Activated naive CD4-positive, alpha-beta T cell treated with anti-CD3 and anti-CD28 coated beads, Interleukin-2, amount 10 ng/mL, durations not matched to agents 7 days and 5 days (primary cell): Measurements from ENCODE around the gene LIME1.

Experiments used
- CTCF ChIA-PET: fragments of 350-600 bp; sonication (Branson Sonifier 250); formaldehyde crosslinking; loops from one replicate; lab custom pipeline; 2021; ENCODE audit warnings: antibody characterized with exemption; lab: Charles Lee
- DNase-seq: peaks from one replicate; pipeline ENCODE4 v3.0.0-alpha.2; 2020
- H3K27ac Mint-ChIP-seq: one replicate; pipeline ENCODE4 v1.8.0; 2021; ENCODE audit warnings: mild to moderate bottlenecking, moderate library complexity, mixed read lengths
- H3K27me3 Mint-ChIP-seq: one replicate; pipeline ENCODE4 v1.8.0; 2021; ENCODE audit warnings: mild to moderate bottlenecking, mixed read lengths
- H3K36me3 Mint-ChIP-seq: one replicate; pipeline ENCODE4 v1.8.0; 2021; ENCODE audit warnings: mixed read lengths
- H3K4me1 Mint-ChIP-seq: one replicate; pipeline ENCODE4 v1.8.0; 2021; ENCODE audit warnings: mixed read lengths
- H3K4me3 Mint-ChIP-seq: one replicate; pipeline ENCODE4 v1.8.0; 2021; ENCODE audit warnings: mild to moderate bottlenecking, moderate library complexity, mixed read lengths
- H3K9me3 Mint-ChIP-seq: one replicate; pipeline ENCODE4 v1.8.0; 2021; ENCODE audit warnings: mixed read lengths

LIME1 gene

DNA sequence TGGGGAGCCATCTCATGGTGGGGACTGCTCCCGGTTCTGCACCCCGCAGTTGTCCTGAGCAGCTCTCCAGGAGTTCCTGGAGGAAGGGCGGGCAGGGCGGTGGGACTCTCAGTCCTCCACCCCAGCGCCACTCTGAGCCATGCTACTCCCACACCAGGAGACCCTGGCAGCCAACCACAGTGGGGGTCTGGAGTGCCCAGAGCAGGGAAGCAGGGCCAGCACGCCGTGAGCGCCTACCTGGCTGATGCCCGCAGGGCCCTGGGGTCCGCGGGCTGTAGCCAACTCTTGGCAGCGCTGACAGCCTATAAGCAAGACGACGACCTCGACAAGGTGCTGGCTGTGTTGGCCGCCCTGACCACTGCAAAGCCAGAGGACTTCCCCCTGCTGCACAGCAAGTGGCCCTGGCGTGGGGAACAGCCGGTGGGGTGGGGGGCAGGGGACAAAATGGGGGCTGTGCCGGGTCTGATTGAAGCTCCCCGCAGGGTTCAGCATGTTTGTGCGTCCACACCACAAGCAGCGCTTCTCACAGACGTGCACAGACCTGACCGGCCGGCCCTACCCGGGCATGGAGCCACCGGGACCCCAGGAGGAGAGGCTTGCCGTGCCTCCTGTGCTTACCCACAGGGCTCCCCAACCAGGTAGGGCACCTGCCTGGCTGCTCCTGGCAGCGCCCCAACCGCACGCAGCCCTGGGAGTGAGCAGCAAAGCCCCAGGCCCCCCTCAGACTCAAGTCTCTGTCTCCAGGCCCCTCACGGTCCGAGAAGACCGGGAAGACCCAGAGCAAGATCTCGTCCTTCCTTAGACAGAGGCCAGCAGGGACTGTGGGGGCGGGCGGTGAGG, 41.7 kb upstream of the LIME1 start:
- Mint-ChIP-seq H3K4me3 (no peak overlapping the region), H3K4me1 (peaks cover 11% of the 10 kb centered on the region), H3K36me3 (peaks cover 18% of the 10 kb centered on the region), H3K9me3 (no peaks in the 10 kb centered on the region), H3K27ac (no peak overlapping the region), H3K27me3 (peaks cover 4% of the 10 kb centered on the region)
- DNase-seq: peak; percentile 20
- CTCF ChIA-PET: no interaction called here

DNA sequence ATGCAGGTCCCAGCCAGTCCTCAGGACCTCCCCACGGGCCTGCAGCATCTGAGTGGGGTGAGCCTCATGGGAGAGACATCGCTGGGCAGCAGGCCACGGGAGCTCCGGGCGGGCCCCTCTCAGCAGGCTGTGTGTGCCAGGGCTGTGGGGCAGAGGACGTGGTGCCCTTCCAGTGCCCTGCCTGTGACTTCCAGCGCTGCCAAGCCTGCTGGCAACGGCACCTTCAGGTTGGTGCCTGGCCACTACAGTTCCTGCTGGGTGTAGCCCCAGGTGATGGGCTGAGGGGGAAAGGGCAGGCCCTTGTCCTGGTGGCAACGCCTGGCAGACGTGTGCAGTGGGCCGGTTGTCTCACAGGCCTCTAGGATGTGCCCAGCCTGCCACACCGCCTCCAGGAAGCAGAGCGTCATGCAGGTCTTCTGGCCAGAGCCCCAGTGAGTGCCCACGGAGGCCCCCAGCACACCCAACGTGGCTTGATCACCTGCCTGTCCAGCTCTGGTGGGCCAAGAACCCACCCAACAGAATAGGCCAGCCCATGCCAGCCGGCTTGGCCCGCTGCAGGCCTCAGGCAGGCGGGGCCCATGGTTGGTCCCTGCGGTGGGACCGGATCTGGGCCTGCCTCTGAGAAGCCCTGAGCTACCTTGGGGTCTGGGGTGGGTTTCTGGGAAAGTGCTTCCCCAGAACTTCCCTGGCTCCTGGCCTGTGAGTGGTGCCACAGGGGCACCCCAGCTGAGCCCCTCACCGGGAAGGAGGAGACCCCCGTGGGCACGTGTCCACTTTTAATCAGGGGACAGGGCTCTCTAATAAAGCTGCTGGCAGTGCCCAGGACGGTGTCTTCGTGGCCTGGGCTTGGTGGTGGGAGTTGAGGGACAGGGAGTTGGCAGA, 40.8 kb upstream of the LIME1 start:
- H3K36me3 Mint-ChIP-seq: peaks cover 18% of the 10 kb centered on the region
- H3K27ac Mint-ChIP-seq: no peak overlapping the region
- CTCF ChIA-PET: no interaction called here
- peaks cover 4% of the 10 kb centered on the region for H3K27me3 Mint-ChIP-seq
- no peak overlapping the region for H3K4me3 Mint-ChIP-seq
- H3K4me1 Mint-ChIP-seq: peaks cover 11% of the 10 kb centered on the region
- no peaks in the 10 kb centered on the region for H3K9me3 Mint-ChIP-seq
- peak; percentile 18 for DNase-seq

DNA sequence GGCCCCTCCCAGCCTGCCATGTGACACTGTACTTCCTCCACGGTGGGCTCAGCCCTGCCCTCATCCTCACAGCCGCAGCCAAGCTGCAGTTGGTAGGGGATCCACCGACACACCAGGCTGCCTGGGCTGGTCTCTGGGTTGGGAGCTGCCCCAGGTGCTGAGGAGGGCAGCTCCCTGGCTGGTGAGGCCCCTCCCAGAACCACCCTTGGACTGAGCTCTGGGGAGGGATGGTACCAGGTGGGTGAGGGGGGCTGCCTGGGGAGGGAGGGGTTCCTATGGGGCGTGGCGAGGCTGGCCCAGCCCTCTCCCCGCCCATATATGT, 40.2 kb upstream of the LIME1 start:
- Mint-ChIP-seq H3K4me1 (peaks cover 11% of the 10 kb centered on the region), H3K27ac (no peak overlapping the region), H3K4me3 (no peak overlapping the region), H3K36me3 (peaks cover 18% of the 10 kb centered on the region), H3K27me3 (peaks cover 4% of the 10 kb centered on the region), H3K9me3 (no peaks in the 10 kb centered on the region)
- CTCF ChIA-PET: no interaction called here
- DNase-seq: peak; percentile 45

DNA sequence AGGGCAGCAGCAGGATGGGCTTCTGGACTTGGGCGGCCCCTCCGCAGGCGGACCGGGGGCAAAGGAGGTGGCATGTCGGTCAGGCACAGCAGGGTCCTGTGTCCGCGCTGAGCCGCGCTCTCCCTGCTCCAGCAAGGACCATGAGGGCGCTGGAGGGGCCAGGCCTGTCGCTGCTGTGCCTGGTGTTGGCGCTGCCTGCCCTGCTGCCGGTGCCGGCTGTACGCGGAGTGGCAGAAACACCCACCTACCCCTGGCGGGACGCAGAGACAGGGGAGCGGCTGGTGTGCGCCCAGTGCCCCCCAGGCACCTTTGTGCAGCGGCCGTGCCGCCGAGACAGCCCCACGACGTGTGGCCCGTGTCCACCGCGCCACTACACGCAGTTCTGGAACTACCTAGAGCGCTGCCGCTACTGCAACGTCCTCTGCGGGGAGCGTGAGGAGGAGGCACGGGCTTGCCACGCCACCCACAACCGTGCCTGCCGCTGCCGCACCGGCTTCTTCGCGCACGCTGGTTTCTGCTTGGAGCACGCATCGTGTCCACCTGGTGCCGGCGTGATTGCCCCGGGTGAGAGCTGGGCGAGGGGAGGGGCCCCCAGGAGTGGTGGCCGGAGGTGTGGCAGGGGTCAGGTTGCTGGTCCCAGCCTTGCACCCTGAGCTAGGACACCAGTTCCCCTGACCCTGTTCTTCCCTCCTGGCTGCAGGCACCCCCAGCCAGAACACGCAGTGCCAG, 39.7 kb upstream of the LIME1 start, which contains the start of gene TNFRSF6B:
TSS of gene TNFRSF6B (plus strand) at position 25 of the 729 bp plus-strand sequence. CDS start at position 141, 116 bp downstream.
- H3K27ac Mint-ChIP-seq: peak within 1 kb of the TSS; percentile 52
- no peak within 1 kb of the TSS for H3K4me3 Mint-ChIP-seq
- peaks cover 11% of the 10 kb centered on the region for H3K4me1 Mint-ChIP-seq
- no peaks in the 10 kb centered on the region for H3K9me3 Mint-ChIP-seq
- peaks cover 16% of the 10 kb centered on the region for H3K36me3 Mint-ChIP-seq
- DNase-seq: peak; percentile 31
- H3K27me3 Mint-ChIP-seq: peaks cover 4% of the 10 kb centered on the region
- CTCF ChIA-PET: no interaction called here

DNA sequence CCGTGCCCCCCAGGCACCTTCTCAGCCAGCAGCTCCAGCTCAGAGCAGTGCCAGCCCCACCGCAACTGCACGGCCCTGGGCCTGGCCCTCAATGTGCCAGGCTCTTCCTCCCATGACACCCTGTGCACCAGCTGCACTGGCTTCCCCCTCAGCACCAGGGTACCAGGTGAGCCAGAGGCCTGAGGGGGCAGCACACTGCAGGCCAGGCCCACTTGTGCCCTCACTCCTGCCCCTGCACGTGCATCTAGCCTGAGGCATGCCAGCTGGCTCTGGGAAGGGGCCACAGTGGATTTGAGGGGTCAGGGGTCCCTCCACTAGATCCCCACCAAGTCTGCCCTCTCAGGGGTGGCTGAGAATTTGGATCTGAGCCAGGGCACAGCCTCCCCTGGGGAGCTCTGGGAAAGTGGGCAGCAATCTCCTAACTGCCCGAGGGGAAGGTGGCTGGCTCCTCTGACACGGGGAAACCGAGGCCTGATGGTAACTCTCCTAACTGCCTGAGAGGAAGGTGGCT, 39.1 kb upstream of the LIME1 start:
- peak overlapping the region; percentile 52 for H3K27ac Mint-ChIP-seq
- CTCF ChIA-PET: no interaction called here
- H3K4me1 Mint-ChIP-seq: peaks cover 16% of the 10 kb centered on the region
- H3K9me3 Mint-ChIP-seq: no peaks in the 10 kb centered on the region
- peaks cover 14% of the 10 kb centered on the region for H3K36me3 Mint-ChIP-seq
- no peak overlapping the region for H3K4me3 Mint-ChIP-seq
- DNase-seq: peak; percentile 19
- H3K27me3 Mint-ChIP-seq: peaks cover 4% of the 10 kb centered on the region

DNA sequence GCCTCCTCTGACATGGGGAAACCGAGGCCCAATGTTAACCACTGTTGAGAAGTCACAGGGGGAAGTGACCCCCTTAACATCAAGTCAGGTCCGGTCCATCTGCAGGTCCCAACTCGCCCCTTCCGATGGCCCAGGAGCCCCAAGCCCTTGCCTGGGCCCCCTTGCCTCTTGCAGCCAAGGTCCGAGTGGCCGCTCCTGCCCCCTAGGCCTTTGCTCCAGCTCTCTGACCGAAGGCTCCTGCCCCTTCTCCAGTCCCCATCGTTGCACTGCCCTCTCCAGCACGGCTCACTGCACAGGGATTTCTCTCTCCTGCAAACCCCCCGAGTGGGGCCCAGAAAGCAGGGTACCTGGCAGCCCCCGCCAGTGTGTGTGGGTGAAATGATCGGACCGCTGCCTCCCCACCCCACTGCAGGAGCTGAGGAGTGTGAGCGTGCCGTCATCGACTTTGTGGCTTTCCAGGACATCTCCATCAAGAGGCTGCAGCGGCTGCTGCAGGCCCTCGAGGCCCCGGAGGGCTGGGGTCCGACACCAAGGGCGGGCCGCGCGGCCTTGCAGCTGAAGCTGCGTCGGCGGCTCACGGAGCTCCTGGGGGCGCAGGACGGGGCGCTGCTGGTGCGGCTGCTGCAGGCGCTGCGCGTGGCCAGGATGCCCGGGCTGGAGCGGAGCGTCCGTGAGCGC, 38.5 kb upstream of the LIME1 start:
- Mint-ChIP-seq H3K36me3 (peaks cover 12% of the 10 kb centered on the region), H3K9me3 (no peaks in the 10 kb centered on the region), H3K4me1 (peaks cover 19% of the 10 kb centered on the region), H3K27ac (no peak overlapping the region), H3K27me3 (peaks cover 4% of the 10 kb centered on the region), H3K4me3 (no peak overlapping the region)
- peak; percentile 18 for DNase-seq
- CTCF ChIA-PET: no interaction called here

DNA sequence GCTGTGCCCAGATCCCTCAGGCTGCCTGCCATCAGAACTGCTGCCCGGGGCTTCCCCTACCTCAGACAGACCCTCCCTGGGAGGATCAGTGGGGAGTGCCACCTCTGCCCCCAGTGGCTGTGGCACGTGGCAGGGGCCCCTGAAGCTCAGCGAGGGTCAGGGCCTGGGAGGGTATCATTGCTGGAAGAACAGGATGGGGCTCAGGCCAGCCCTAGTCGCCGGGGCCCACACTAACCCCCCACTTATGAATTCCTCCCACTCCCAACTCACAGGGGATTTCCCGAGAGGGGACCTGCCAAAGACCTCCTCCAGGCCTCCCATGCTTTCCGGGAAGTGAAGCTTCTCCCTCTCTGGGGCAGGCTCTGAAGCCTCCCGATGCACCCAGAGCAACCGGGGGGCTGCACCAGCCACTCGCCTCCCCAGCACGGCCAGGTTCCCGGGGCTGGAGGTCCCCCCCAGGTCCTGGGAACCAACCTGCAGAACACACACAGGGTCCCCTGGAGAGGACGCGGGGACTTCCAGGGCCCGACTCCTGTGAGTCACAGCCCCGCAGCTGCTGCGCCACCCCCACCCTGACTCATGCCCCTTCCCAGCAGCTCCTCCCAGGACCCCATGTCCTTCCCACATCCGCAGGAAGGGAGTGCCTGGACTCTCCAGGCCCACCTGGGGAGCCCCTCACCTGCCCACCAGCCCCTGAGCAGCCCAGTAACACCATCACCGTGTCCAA, 37.6 kb upstream of the LIME1 start:
- Mint-ChIP-seq H3K36me3 (peaks cover 8% of the 10 kb centered on the region), H3K27me3 (peaks cover 4% of the 10 kb centered on the region), H3K4me3 (no peak overlapping the region), H3K4me1 (peaks cover 19% of the 10 kb centered on the region), H3K27ac (no peak overlapping the region), H3K9me3 (no peaks in the 10 kb centered on the region)
- DNase-seq: peak; percentile 21
- CTCF ChIA-PET: no interaction called here

DNA sequence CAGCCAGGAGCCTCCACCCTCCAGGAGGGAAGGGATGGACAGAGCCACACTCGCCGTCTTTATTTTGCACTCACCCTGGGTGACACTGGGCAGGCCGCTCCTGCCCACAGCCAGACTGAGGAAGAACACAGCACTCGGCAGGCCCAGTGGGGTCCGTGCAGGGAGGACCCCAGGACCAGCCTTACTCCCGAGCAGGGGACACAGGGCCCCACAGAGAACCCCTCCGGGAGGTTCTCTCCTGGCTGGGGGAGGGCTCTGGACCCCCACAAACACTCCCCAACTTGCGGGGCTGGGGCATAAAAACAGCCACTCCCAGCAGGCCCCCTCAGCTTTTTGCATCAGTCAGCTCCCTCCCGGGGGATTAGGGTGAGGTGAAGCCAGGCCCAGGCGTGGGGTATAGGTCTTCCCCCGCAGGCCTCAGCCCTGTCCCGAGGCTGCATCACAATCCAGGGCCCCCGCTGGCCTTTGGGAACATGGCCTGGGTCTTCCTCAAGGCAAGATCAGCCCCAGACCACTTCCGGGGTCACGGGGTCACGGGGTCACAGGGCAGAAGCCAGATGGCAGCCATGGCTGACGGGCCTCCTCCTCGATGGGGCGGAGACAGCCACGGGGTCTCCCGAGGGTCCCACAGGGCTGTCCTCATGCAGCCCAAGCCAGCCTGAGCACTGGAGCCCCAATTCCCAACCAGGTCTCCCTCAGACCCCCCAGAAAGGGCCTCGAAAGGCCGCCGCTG, 36.8 kb upstream of the LIME1 start:
- Mint-ChIP-seq H3K27me3 (peaks cover 4% of the 10 kb centered on the region), H3K9me3 (no peaks in the 10 kb centered on the region), H3K4me3 (no peak overlapping the region), H3K4me1 (peaks cover 19% of the 10 kb centered on the region), H3K27ac (peak overlapping the region; percentile 58), H3K36me3 (peaks cover 9% of the 10 kb centered on the region)
- DNase-seq: peak; percentile 23
- CTCF ChIA-PET: no interaction called here

DNA sequence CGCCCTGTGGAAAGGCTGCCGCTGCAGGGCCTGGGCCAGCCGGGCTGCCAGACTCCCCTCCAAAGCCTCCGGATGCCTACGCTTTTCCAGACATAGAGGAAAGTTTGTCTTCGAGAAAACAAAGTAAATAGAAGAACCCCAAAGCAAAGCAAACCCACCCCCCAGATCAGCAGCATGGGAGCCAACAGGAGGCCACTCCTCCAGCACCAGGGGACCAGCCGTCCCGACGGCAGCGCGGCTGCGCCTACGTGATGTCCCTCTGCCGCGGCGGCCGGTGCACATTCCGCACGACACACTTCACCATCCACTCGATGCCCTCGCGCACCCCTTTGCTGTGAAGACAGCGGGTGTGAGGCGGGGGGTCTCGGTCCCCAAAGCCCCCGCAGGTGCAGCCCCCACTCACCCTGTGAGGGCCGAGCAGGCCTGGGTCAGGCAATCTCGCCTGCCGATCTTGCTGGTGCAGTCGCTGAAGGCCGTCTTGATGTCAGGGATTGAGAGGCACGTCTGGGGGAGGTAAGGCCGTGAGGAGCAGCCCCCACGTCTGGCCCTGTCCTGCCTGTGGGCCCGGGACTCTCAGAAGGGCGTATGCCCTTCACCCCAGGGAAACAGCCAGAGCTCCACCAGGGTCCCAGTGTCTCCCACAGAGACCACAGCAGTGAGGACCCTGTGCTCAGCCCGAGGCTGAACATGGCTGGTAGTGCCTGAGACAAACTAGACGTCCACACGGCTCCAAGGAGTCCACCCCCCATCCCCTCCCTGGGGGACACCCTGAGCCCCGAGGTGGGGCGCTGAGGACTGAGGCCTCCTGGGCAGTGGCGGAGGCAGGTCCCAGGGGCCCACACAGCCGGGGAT, 36.0 kb upstream of the LIME1 start:
- Mint-ChIP-seq H3K9me3 (no peaks in the 10 kb centered on the region), H3K4me1 (peaks cover 19% of the 10 kb centered on the region), H3K27me3 (peaks cover 4% of the 10 kb centered on the region), H3K36me3 (peaks cover 14% of the 10 kb centered on the region), H3K27ac (peak overlapping the region; percentile 60), H3K4me3 (no peak overlapping the region)
- CTCF ChIA-PET: no interaction called here
- peak; percentile 19 for DNase-seq

DNA sequence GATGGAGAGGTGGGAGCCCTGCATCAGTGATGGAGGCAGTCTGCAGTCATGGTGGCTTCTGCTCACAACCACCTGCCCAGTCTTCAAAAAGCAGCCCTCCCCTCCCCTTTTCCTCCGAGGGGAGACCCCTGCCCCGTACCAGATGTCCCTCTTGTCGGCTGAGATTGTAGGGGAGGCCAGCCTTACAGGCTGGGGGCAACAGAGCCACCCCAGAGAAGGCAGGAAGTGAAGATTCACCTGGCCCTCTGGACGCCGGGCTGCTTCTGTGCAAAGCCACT, 35.5 kb upstream of the LIME1 start:
- Mint-ChIP-seq H3K36me3 (peaks cover 18% of the 10 kb centered on the region), H3K9me3 (no peaks in the 10 kb centered on the region), H3K27ac (peak overlapping the region; percentile 19), H3K4me3 (no peak overlapping the region), H3K27me3 (peaks cover 4% of the 10 kb centered on the region), H3K4me1 (peaks cover 20% of the 10 kb centered on the region)
- CTCF ChIA-PET: no interaction called here
- peak; percentile 18 for DNase-seq

DNA sequence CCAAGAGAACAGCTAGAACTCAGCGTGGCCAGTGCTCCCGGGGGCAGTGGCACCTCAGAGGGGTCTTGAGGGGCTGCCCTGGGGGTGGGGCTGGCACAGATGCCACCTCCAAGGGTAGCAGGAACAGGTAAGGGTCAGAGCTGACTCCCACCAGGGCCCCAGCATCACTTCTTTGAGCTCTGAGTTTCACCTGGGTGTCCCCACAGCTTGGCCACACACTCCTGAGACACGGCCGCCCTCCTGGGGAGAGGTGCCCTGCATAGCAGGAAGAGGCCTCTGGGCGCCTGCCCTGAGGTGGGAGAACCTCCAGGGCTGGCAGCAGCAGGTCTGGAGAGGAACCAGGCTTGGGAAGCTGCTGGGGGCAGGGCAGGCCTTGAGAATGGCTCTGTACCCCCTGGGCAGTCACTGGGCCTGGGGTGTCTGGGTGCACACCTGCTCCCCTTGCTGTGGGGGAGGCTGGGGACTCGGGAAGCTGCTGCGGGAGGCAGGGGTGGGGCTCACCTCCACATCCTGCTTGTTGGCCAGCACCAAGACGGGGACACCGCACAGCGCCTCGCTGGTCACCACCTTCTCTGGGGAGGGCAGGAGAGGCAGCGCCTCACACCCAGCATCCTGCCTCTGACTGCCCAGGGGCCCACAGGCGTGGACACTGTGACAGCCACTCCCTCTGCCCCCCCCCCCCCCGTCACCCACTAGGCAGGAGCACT, 35.0 kb upstream of the LIME1 start:
- peaks cover 20% of the 10 kb centered on the region for H3K4me1 Mint-ChIP-seq
- H3K9me3 Mint-ChIP-seq: no peaks in the 10 kb centered on the region
- H3K27ac Mint-ChIP-seq: peak overlapping the region; percentile 19

More for the DNA sequence above, 35.0 kb upstream of the LIME1 start:
- Mint-ChIP-seq H3K27me3 (peaks cover 4% of the 10 kb centered on the region), H3K36me3 (peaks cover 17% of the 10 kb centered on the region), H3K4me3 (no peak overlapping the region)
- peak; percentile 28 for DNase-seq
- CTCF ChIA-PET: no interaction called here
